GM19238 (cell line): ENCODE results near the gene PRPF6.
"Not testable (repeated sequence)": the region's sequence is repeated elsewhere in the genome, so short reads cannot be mapped to it uniquely, and the experiment has no call there.

ENCODE experiments used
- DNase-seq: peaks from one replicate; pipeline ENCODE4 v3.0.0; 2011; ENCODE audit warnings: low spot score; ENCODE audit not compliant: insufficient read length

PRPF6 gene

GRCh38 chr20:63959699-63960075 lies 21.2 kb upstream of the PRPF6 start:
- DNase-seq: no peak

- DNase-seq: not testable (repeated sequence)
Observed at GRCh38 chr20:63960654-63961621, 20.0 kb upstream of the PRPF6 start.

GRCh38 chr20:63961664-63962425 lies 19.1 kb upstream of the PRPF6 start:
- no peak for DNase-seq

DNA sequence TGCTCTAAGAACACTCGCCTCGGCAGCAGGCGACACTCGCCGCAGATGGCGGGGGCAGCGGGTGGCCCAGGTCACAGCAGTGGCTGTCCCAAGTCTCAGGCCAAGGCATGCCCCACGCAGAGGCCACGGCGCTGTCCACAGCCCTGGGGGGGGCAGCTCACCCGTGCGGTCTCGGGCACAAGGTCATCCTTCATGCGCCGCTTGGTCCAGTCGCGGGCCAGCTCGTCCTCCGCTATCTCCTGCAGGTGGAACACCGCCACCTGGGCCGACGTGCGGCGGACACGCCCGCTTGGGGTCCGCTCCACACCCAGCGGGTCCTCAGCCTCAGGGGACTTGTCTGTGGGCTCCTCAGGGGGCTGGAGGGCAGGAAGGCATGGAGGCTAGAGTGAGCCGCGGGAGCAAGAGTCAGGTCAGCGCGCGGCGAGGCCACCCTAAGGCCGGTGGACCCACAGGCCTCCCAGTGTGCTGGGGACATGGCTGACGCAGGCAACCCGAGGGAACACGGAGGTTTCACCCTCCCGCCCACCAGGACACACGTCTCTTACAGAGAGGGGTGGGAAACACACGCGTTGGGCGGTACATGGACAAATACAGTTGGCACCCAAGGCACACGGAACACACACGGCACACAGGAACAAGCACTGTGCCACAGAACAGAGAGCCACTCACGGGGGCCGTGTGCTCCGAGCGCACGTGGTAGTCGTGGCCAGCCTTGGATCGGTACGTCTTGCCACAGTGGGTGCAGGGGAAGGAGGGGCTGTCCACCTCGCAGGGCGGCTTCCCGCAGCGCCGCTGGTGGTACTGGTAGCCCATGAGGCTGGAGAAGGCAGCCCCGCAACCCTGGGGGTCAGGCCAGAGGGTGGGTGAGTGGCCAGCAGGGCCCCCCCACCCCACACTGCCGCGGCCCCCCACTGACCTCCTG lies 18.2 kb upstream of the PRPF6 start:
- DNase-seq: no peak

GRCh38 chr20:63963348-63963741 lies 17.6 kb upstream of the PRPF6 start:
- DNase-seq: no peak

- no peak for DNase-seq
Observed at GRCh38 chr20:63963784-63964301, 17.1 kb upstream of the PRPF6 start.

DNA sequence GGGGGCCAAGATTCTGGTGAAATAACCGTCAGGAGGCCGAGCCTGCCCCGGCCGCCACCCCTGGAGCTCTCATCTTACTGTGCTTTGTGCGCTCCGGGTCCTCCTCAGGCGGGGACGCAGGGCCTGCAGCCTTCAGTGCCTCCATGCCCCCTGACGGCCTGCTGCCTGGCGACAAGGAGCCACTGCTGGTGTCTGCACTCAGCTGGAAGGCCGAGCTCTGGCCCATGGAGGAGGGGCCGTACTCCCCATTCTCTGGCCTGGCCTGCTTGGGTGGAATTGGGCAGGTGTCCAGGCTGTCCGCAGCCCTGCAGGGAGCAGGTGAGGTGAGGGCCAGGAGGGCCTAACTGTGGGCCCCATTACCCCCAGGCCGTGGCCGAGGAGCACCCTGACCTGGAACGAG lies 16.5 kb upstream of the PRPF6 start:
- no peak for DNase-seq

DNA sequence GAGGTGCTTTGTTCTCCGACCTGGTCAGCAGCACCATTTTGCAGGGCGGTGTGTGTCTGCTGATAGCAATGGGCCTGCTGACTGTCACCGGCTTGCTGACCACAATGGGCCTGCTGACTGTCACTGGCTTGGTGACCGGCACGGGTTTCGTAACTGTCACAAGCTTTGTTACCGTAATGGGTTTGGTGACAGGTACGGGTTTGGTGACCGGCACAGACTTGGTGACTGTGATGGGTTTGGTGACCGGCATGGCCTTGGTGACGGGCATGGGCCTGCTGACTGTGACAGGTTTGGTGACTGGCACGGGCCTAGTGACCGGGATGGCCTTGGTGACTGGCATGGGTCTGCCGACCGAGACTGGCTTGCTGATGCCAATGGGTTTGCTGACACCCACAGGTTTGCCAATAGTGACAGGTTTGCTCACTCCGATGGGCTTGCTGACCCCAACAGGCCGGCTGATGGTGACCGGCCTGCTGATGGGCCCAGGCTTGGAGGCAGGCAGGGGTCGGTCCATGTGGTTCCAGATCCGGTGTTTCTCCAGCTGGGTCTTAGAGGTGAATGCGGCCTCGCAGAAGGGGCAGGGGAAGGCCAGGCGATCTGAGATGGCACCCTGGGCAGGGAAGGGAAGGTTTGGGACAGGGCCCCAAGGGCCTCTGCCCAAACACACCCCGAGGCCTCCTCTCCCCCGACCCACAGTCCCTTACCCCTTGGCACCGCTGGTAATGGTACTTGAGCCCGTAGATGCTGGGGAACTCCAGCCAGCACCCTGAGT lies 14.6 kb upstream of the PRPF6 start:
- no peak for DNase-seq

DNA sequence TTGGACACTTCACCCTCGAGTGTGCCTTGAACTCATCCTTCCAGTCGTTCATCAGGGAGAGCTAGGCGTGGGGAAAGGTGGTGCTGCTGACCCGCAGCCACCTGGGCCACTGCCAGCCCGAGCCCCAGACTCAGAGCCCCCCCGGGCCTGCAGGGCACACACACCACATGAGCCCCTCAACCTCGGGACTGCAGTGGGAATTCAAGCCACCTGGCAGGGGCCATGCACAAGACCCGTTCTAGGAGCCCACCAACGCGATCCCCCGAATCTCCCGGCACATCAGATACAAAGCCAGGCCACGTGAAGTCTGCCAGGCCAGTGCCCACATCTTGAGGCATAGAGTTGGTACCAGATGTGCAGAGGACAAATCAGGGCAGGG lies 14.0 kb upstream of the PRPF6 start:
- DNase-seq: no peak

DNA sequence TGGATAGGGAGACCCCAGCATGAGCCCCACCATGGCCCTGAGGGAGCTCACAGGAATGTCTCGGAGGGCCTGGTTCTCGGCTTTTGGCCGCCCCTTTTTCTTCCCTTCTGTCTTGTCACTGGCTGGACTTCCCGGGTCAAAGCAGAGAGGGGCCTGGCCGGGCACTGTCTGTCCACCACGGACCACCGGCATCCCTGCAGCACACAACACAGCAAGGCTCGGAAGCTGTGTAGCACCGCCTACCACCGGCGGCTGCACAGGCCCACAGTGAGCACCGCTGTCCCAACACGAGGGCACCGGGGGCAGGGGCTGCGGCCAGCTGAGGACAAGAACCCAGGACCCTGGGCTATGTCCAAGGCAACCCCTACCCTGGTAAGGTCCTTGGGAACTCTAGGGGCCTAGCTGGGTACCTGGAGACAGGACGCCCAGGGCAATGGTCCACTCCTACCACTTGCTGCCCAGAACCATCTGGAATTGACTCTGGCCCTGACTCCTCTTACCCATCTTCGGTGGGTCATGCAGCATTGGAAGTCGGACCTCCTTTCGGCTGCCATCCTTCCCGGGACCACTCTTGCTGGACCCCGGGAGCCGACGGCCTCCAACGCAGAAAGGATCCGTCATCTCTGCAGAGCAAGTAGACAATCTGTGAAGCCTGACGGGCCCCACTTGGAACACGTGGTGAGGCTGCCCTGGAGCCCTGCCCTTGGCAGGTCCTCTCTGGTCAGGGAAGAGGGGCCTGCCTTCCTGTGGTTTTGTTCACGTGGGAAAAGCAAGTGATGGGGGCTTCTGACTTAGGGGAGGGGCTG lies 13.4 kb upstream of the PRPF6 start:
- DNase-seq: no peak

GRCh38 chr20:63968136-63968927 lies 12.6 kb upstream of the PRPF6 start:
- DNase-seq: no peak

DNA sequence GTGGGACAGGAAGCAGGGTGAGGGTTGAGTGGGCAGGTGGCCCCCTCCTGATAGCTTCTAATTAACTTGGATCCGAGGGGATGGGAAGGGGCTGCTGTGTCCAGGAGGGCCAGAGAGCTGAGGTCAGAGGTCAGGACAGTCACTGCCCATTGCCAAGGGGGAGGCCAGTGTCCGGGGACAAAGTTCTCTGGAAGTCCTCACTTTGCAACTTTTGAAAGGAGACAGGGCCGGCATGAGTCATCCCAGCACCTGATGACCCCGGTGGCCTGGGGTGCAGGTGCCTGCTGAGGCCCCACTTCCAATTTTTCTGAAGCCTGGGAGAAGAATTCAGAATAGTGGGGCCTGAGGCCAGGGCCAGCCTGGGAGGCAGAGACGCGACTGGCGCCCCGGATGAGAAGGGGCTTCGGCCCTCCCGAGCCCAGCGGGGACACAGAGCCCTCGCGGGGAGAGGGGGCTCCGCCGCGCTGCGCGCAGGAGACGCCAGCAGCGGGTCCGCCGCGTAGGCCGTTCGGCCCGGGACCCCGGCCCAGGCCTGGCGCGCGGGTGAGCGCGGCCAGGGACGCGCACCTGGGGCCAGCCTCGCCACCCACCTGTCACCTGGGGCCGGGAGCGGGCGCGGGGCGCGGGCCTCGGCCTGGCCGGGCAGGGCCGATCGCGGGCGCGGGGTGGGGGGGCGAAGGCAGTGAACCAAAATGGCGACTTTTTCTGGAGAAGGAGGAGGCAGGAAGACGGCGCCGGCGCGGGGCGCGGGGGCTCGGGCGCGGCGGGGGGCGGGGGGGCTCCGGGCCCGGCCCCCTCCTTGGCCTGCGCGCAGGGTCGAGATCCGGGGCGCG lies 11.8 kb upstream of the PRPF6 start:
- DNase-seq: no peak

DNA sequence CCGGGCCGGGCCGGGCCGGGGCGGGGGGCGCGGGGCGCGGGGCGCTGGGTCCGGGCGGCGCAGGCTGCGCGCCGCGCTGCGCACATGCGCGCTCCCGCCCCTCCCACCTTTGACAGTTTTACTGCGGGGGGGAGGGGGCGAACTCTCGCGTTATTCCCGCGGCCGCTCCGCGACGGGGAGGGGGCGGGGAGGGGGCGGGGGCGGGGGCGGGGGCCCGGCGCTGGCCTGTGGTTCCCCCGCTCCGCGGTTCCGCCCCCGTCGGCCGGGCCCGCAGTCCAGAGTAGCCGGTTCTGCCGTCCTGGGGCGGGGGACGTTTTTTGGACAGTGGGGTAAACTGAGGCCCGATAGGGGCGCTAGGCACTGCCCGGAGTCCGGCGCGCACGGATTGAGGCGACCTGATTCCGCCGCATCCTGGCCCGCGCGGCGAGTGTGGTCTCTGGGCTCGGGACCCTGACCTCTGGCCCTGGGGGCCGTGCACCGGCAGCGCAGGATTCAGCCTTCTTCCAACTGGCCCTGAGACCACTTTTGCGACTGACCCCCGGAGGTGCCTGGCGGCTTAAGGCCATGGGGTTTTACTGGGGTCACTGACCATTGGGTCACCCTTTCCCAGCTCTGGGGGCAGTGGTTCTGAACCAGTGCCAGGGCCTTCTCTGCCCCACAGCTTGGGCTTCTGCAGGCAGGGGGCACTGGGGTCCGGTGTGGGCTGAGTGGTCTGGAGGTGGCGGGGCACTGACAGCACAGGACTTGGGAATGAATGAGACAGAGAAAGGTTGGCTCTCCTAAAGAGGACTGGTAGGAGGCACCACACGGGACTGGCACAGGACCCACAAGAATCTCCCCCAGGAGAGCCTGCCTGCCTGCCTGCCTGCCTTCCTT lies 10.9 kb upstream of the PRPF6 start, which contains the start of gene ZNF512B:
Gene ZNF512B (minus strand): TSS at position 93 of the 876 bp plus-strand sequence. CDS start 1,980 bp downstream, outside the sequence.
- DNase-seq: peak; percentile 83

DNA sequence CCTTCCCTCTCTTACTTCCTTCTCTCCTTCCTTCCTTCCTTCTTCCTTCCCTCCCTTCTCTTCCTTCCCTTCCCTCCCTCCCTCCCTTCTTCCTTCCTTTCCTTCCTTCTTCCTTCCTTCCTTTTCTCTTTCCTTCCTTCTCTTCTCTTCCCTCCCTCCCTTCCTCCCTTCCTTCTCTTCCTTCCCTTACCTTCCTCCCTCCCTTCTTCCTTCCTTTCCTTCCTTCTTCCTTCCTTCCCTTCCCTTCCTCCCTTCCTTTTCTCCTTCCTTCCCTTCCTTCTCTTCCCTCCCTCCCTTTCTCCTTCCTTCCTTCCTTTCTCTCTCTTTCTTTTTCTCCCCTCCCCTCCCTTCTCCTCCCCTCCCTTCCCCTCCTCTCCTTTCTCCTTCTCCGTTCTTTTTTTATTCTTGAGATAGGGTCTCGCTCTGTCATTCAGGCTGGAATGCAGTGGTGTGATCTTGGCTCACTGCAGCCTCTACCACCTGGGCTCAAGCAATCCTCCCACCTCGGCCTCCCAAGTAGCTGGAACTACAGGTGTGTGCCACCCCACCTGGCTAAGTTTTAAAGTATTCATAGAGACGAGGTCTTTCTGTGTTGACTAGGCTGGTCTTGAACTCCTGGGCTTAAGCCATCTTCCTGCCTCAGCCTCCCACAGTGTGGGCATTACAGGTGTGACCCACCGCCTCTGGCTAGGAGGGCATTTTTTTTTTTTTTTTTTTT lies 10.1 kb upstream of the PRPF6 start:
- DNase-seq: no peak

DNA sequence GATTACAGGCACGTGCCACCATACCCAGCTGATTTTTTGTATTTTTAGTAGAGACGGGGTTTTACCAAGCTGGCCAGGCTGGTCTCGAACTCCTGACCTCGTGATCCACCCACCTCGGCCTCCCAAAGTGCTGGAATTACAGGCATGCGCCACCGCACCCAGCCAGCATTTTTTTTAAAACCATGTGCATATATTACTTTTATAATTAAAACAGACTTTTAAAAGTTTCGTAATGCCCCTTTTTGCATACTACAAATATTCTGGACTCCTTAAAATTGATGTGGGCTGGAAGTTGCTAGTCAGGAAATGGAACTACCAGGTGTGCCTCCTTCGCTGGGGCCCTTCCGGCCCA lies 9.0 kb upstream of the PRPF6 start:
- not testable (repeated sequence) for DNase-seq
